ENCODE measurements around the gene GRAMD1B.
"Not testable (repeated sequence)": the region's sequence is repeated elsewhere in the genome, so short reads cannot be mapped to it uniquely, and the experiment has no call there.

The GRAMD1B gene

DNA sequence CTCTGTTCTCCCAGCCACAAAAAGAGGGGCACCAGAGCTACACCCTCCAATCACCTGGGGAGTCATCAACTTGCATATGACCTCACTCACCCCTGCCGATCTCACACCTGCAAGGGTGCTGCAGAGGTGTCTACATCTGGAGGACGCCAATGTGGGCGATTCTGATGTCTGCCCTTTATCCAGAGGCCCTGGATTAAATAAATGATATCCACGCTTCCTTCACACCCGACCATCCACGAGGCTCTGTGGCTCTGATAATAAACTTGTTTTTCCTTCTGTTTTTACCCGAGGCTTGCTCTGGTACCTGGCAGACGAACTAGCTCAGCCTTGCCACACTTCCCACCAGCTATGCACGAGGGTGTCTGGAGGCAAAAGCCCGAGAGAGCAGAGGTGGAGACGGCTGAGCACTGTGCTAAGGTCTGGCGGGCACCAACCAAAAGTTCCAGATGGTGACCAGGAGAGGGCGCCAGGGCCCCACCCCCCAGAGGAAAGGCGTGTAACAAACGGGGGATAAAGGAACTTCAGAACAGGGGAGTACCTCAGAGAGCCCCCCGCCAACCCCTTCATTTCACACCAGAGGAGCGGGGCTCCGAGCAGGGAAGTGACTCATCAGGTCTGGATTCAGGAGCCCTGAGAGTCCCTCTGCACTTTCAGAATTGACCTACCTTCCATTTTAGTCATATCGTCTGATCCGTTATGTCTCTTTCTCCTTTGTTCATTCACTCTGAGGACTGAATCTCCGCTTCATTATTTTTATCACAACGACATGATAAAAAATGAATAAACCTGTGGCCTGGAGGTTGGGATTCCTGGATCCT, 210.8 kb downstream of the GRAMD1B start:
- DNase-seq (ENCODE audit: low read depth in 3 of 3): peak; percentile 14 to 42 (median 30)

DNA sequence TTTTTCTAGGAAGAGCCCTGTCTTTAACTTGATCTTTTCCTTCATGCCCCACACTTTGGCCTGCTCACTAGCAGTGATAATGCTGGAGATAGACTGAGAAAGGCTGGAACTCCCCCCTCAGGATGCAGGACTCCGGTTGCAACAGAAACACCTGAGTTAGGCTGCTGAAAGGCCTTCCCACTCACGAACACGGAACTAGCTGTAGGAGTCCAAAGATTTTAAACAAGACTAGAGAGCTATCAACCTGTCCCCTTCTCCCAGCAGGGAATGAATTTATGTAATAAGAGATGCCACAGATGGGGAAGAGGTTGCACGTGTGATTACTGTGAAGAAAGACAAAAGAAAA, 211.4 kb downstream of the GRAMD1B start:
- DNase-seq (ENCODE audit: low read depth in 3 of 3): no peak

- DNase-seq (ENCODE audit: low read depth in 3 of 3): no peak
These were observed 212.4 kb downstream of the GRAMD1B start for GRCh38 chr11:123642435-123642834.

DNA sequence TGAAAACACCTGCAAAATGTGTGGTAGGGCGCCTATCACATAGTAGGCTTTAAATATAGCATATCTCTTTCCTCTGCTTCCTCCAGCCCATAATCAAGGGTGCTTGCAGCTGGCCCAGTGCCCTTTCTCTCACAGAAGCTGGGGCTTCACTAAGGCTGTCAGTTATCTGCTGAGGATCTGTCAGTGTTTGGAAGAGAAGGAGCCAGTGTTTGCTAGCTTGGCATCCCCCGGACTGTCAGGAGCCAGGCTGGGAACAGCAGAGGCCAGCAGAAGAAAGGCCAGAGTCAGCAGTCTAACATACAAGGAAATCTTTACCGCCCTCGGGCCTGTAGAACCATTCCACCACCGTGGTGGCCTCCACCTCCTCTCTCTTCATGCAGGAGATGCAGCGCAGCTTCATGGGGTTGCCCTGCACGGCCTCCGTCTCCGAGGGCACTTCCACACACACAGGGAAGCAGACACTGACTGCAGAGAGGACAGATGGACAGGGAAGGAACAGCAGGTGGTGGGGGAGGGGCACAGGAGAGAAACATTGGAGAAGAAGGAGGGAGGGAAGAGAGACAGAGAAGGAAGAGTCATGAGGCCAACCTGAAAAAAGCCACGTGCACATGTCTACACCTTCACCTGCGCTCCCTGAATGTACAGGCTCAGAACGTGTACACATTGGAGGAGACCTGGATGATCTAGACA, 215.4 kb downstream of the GRAMD1B start:
- DNase-seq (ENCODE audit: low read depth in 3 of 3): no peak

GRCh38 chr11:123650901-123651300, 220.8 kb downstream of the GRAMD1B start:
- no peak for DNase-seq (ENCODE audit: low read depth in 3 of 3)

DNA sequence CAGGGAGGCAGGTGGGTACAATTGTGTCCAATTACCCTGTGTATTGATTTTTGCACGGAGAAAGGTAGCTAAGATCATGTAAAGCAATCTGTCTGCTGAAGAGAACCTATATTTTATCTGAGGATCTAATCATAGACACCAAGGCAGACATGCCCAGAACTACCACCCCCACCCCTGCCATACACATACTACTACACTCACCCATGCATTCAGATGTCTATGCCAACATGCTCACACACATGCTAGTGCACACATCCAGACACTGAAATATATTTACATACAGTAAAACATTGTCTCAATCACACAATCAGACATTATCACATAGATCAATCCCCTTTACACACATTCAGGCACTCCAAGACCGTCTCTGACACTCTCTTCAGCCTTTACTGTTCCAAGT, 222.5 kb downstream of the GRAMD1B start:
- DNase-seq (ENCODE audit: low read depth in 3 of 3): no peak

- DNase-seq (ENCODE audit: low read depth in 3 of 3): no peak
These were observed 223.4 kb downstream of the GRAMD1B start for GRCh38 chr11:123653483-123653826.

DNA sequence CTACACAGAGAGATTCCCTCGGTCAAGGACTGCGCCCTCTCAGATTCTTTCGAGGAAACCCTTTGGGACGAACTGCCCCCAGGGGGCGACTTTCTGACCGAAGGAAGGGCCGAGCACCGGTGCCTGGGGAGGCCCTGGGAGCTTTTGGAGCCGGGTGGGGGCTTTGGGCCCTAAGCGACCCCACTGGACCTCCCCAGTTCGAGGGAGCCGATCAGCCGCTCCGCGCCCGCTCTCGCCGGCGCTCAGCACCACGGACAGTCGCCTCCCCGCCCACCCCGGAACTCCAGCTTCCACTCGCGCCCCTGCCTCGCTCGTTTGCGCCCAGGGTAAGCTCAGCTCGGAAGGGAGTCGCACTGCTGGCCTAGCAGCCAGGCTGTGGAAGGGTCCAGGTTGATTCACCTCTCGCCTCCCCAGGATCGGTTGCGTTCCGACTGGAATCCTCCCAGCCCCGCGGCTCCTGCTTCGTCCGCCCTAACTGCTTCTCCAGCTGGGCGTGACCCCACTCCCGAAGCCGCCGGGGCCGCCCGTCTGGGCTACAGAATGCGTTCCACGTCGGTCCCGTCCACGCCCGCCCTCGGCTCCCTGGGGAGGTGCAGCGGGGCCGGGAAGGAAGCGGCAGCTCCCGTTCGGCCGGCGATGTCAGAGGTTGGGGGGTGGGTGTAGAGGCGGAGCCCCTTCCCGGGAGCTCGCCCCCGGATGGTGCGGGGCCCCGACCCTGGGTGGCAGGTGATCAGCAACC, 223.9 kb downstream of the GRAMD1B start:
- no peak for DNase-seq (ENCODE audit: low read depth in 3 of 3)

DNA sequence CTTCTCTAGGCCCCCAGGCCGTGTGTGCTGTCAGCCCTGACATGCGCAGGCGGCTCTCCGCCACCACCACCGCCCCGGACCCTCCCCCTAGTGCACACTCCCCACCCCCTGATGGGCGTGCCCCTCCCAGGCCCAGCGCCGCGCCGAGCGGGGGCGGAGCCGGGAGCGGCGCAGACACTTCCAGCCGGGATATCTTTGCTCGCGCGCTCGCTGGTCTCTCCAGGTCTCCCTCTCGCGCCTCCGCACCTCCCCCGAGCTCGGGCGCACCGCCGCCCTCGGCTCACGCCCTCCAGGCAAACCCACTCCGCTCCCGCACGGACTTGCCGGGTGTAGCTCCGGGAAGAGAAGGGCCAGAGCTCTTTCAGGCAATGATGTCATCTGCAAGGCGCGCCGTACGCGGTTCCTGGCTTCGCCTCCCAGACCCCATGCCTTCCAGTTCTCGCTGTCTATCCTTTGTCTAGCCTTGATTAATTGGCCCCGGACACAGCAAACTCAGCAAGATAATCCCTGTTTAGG, 224.6 kb downstream of the GRAMD1B start, which contains the start of gene SCN3B:
TSS of gene SCN3B (minus strand) at position 59 of the 516 bp plus-strand sequence. CDS start 823 bp downstream, outside the sequence.
- DNase-seq (ENCODE audit: low read depth in 3 of 3): peak in 2 of 3 experiments; percentile 12 to 44

DNA sequence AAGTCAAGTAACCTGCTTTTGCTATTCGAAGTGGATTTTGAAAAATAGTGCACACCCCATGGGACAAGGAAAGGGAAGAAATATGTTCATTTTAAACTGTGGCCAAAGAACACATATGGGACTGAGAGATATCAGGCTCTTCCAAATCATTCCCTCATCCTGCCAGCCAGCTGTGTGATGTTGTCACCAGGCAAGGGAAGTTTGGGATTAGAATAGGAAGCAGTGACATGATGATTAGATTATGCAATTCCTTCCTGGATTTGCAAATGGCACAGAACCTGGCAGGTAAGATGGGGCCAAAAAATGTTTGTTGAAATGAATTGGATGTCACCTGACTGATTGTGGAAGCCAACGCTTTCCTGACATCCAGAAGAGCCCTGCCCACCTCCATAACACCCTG, 229.2 kb downstream of the GRAMD1B start:
- DNase-seq (ENCODE audit: low read depth in 3 of 3): no peak

GRCh38 chr11:123659965-123660364, 229.9 kb downstream of the GRAMD1B start:
- DNase-seq (ENCODE audit: low read depth in 3 of 3): not testable (repeated sequence)

- no peak for DNase-seq (ENCODE audit: low read depth in 3 of 3)
These were observed 235.2 kb downstream of the GRAMD1B start for GRCh38 chr11:123665306-123665705.

- no peak for DNase-seq (ENCODE audit: low read depth in 3 of 3)
These were observed 240.0 kb downstream of the GRAMD1B start for GRCh38 chr11:123670081-123670480.

DNA sequence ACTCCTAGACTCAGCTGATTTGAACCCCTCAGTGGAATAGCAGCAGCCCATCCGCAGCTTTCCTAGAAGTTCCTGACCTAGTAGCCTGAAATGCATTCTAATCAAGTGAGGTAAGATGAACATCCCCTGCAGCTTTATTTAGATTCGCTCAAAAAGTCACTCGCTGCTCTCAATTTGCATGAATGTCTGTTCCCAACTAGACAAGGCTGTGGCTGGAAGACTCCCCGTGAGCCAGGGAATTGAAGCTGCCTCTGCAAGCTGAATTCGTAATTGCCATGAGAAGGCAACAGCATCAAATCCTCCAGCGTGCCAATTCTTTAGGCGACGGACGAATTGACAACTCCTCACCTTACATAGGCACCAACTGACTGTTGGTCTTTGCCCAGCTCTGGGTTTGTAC, 241.5 kb downstream of the GRAMD1B start:
- no peak for DNase-seq (ENCODE audit: low read depth in 3 of 3)

GRCh38 chr11:123672568-123672967, 242.5 kb downstream of the GRAMD1B start:
- no peak for DNase-seq (ENCODE audit: low read depth in 3 of 3)

- no peak for DNase-seq (ENCODE audit: low read depth in 3 of 3)
These were observed 244.2 kb downstream of the GRAMD1B start for GRCh38 chr11:123674297-123674696.

Data from stimulated activated CD4-positive, alpha-beta T cell treated with anti-CD3 and anti-CD28 coated beads, TNF-alpha, amount 100 ng/mL, for 24 hours (primary cell).